Islet precursor cell (in vitro differentiated cells): Measurements from ENCODE around the gene SLC35B2.

Experiments used
- DNase-seq: peaks from one replicate; pipeline ENCODE4 v3.0.0-alpha.2; 2018

Gene SLC35B2

GRCh38 chr6:44251576-44252524 lies 5.5 kb downstream of the SLC35B2 start:
- no peak for DNase-seq

GRCh38 chr6:44250718-44251123 lies 6.6 kb downstream of the SLC35B2 start:
- DNase-seq: no peak

DNA sequence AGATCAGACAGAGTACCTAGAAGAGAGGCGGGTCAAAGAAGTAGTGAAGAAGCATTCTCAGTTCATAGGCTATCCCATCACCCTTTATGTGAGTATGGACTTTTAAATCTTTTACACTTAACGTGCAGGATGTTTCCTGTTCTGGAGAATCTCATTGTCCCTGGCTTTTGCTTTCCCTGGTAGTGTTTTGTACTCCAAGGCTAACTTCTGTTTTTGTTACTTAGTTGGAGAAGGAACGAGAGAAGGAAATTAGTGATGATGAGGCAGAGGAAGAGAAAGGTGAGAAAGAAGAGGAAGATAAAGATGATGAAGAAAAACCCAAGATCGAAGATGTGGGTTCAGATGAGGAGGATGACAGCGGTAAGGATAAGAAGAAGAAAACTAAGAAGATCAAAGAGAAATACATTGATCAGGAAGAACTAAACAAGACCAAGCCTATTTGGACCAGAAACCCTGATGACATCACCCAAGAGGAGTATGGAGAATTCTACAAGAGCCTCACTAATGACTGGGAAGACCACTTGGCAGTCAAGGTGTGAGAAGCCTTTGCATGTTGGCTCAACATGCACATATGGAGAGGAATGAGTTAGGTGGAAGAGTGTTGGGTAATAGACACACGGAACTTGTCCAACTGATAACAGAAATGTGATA lies 7.1 kb downstream of the SLC35B2 start:
- no peak for DNase-seq

- no peak for DNase-seq
Observed at GRCh38 chr6:44249082-44249748, 8.1 kb downstream of the SLC35B2 start.

DNA sequence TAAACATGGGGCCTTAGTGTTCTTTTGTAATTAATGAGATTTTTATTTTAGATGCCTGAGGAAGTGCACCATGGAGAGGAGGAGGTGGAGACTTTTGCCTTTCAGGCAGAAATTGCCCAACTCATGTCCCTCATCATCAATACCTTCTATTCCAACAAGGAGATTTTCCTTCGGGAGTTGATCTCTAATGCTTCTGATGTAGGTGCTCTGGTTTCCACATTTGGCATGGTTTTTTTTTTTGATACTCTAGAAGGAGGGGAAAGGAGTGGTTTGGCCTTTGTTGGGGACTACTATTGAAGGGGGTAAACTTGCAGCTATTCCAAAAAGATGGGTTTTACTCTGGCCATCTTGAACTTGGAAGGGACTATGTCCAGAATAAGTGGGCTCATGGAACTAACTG lies 8.7 kb downstream of the SLC35B2 start:
- no peak for DNase-seq

DNA sequence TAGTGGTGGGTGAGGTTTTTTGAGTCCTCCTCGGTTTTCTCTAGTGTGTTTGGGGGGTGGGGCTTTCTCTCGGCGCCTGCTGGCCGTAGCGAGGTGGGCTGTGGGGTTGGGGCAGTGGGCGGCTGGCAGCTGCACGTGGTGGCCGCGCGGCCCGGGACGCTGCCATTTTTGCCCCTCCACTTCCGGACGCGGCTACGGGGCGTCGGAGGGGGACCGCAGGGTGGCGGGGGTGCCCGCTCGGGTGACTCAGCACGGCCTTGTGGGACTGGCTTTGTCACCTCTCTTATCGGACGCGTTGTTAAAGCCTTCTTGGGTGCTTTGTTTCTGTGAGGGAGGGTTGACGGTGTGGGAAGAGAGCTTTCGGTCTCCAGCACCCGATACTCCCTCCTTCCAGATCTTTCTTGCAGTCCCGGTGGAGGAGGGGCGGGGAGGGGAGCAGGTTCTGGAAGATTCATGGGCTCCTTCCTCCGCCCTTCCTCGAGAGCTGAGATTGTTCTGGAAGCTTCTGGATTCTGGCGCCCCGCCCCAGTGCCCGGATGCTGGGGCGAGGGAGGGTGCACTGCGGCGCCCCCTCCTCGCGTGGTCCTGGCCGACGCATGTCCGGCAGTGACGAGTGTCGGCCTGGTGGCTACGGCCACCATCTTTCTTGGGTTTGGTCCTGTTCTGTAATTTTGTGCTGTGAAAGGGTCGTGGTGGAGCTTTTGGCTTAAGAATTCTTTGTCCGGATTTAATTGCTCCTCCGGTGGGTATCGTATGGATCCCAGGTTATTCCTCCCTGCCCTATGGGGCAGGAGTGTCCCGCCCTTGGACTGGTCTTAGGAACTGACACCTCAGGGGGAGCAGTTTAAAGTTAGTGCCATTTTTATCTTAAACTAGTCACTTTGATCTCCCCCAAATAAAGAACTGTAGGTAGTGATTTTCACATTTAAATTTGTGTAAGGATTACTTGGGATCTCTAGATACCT lies 9.7 kb downstream of the SLC35B2 start:
- DNase-seq: peak; percentile 65

DNA sequence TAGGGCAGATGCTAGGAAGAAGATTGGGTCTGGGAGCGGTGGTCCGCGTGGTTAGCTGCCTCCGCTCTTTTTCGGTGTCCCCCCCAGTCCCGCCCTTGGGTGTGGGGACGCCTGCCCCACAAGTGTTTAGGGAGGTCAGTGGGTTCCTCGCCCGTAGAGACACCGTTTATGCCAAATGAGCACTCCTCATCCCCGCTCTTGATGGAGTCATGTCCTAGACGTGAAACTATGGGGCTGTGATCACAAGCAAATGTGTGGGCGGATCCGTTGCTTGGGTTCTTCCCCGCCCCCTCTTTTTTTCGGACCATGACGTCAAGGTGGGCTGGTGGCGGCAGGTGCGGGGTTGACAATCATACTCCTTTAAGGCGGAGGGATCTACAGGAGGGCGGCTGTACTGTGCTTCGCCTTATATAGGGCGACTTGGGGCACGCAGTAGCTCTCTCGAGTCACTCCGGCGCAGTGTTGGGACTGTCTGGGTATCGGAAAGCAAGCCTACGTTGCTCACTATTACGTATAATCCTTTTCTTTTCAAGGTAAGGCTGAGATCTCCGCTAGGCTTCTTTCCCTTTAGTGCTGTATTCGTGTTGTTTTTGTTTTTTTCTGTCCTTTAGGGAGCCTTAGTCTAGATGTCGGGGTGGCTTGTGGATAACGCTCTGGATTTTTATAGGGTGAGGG lies 10.5 kb downstream of the SLC35B2 start, which contains the start of gene HSP90AB1:
Gene HSP90AB1, plus strand, starts transcription at position 439 of the 675 bp plus-strand sequence. CDS start 1,529 bp downstream, outside the sequence.
- DNase-seq: peak; percentile 99

GRCh38 chr6:44245912-44246662 lies 11.2 kb downstream of the SLC35B2 start:
- peak; percentile 98 for DNase-seq

DNA sequence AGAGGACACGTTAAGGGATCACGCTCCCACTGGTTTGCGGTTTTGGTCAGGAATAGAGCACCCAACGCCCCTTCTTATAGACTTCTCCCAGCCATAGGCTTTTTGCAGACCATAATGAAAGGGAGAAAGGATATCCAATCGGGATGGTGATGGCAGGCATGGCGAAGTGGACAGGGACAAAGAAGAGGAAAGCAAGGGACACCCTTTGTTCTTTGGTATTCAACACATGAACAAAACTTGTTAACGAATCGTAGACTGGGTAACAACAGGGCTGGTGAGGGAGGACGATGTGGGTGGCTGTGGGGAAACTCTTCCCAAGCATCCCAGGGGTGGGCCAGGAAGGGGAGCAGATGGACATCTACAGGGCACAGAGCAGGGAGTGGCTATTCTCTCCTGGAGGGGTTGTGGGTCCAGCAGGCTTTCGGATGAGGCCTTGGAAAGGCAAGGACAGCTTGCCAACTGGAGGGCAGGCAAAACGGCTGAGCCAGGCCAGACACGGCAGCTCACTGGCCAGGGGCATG lies 11.9 kb downstream of the SLC35B2 start:
- peak; percentile 40 for DNase-seq

DNA sequence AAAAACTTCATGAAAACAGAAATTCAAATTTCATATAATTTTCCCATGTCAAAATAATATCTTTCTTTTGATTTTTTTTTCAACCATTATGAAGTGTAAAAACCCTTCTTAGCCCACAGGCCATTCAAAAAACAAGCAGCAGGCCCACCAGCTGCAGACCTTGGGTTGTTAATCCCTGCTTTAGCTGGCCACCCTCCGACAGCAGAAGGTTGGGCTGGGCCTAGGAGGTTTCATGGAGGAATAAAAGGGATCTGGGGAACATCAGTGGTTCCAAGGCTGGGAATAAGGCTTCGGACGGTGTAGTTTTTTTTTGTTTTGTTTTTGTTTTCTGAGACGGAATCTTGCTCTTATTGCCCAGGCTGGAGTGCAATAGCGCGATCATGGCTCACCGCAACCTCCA lies 14.0 kb downstream of the SLC35B2 start:
- DNase-seq: no peak

GRCh38 chr6:44238687-44239350 lies 18.5 kb downstream of the SLC35B2 start:
- peak; percentile 38 for DNase-seq

DNA sequence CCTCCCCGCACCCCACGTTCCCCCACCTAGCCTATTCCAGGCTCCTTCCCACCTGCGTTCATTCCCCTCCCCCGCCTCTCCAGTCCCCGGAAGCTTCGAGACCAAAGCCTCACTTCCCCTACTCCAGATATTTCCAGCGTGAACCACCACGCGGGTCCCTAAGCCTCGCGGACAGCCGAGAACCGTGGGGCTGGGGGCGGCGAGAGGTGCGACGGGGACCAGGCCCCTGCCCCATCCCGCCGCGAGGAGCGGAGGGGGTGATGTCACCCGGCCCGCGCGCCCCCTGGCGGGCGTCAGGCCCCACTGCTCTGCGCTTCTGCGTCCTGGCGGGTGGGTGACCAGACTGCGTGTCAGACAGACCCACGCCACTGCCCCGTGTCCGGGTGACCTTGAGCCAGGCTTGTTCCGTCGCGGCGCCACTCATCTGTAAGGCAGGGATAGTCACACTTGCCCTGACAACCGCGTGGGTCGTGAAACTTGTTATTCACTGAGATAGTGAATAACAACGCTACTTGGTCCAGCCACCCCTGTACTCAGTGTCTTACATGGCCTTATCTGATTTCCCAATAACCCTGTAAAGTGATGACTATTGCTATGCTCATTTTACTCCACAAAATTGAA lies 19.4 kb downstream of the SLC35B2 start:
- DNase-seq: peak; percentile 84

GRCh38 chr6:44237021-44237812 lies 20.1 kb downstream of the SLC35B2 start:
- DNase-seq: peak; percentile 93

GRCh38 chr6:44235891-44236516 lies 21.3 kb downstream of the SLC35B2 start:
- DNase-seq: no peak

DNA sequence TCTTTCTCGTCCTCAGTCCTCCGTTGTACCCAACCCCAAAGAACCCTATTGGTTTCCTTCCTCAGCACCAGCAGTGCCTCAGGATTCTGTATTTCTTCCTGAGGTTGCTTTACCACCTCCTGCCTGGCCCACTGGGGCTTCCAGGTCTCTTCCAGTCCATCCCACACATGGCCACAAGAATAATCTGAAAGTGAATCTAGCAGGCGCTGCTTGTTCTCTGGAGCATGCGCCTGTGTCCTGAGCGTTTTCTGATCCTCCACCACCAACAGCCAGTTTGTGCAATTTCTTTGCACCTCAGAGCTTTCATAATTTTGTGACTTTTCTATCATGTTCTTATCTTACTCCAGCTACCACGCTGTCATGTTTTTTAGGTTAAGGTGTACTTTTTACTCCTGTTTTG lies 22.1 kb downstream of the SLC35B2 start:
- DNase-seq: no peak

GRCh38 chr6:44234101-44235025 lies 23.0 kb downstream of the SLC35B2 start:
- DNase-seq: peak; percentile 94

DNA sequence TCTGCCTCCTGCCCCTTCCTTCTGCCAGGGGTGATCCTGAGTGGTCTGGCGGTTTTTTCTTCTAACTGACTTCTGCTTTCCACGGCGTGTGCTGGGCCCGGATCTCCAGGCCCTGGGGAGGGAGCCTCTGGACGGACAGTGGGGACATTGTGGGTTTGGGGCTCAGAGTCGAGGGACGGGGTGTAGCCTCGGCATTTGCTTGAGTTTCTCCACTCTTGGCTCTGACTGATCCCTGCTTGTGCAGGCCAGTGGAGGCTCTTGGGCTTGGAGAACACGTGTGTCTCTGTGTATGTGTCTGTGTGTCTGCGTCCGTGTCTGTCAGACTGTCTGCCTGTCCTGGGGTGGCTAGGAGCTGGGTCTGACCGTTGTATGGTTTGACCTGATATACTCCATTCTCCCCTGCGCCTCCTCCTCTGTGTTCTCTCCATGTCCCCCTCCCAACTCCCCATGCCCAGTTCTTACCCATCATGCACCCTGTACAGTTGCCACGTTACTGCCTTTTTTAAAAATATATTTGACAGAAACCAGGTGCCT lies 23.7 kb downstream of the SLC35B2 start:
- DNase-seq: no peak
